ENCODE data around the gene SEC23B. TPM values are rescaled to one million over a fixed set of nuclear protein-coding genes. Genes with fewer than 3 reads are reported as not detected.

SEC23B gene
- total and polyA plus RNA-seq, 2 of the 8 experiments (the other 6 are each of a cell fraction or from before 2014, with no cell fraction given) = 53.3 to 62.8 TPM

DNA sequence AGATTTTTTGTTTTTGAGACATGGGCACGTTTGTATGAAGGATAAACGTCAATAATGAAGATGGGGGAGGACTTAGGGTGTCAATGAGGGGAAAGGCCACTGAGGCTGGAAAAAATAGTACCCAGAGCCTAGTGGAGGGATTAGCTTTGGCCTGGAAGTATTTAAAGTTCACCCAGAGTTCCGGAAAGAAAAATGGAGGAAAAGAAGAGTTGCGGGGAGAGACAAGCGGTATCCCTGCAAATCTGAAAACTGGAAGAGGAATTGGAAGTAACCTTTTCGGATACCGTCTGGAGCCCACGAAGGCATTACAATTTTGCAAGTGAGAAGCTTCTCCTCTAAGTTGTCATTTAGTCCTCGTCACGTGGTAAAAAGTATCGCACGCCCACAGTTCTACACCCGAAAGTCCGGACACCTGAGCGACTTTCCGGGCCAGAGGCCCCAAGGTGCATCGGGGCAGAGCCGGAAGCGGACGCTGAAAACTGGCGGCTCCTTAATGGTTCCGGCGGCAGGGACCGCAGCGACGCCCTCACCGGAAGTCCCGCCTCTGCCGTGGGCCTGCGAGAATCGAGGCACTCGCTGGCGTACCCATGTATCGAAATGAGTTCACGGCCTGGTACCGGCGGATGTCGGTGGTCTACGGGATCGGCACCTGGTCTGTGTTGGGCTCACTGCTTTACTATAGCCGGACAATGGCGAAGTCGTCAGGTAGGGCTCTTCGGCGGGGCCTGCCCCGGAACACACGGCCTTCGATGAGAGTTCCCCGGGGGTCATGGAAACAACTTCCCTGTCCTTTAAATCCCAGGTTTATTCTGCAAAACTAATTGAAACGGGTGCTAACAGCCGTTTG is 59.4 kb downstream of the SEC23B start, which contains the start of gene SMIM26:
TSS of gene SMIM26 (plus strand) at position 541 of the 847 bp plus-strand sequence. CDS start at position 588, 47 bp downstream.
- peak within 1 kb of the TSS; percentile 70 for H3K56ac ChIP-seq (replicated peaks; ENCODE audit: insufficient read length, low read depth, low read length)
- peak within 1 kb of the TSS; percentile 93 for H2BK5ac ChIP-seq (ENCODE audit: low read depth, low read length)
- H3K23me2 ChIP-seq (ENCODE audit: low read depth, low read length) = peaks cover 2% of the 10 kb centered on the region; the same call in 1 of the 2 replicates
- POLR2A ChIA-PET (ENCODE audit: partially characterized antibody) = interaction anchor here (0.7 to 1.7 kb wide), 8 partner anchors 10 to 100 kb away, joined by 3 to 9 read pairs (median 4); partner anchors contain the start of genes DZANK1, POLR3F, RBBP9 and SEC23B
- no peak within 1 kb of the TSS for H3K4ac ChIP-seq (replicated peaks; ENCODE audit: insufficient read length, low read depth, low read length)
- H2AFZ ChIP-seq (ENCODE audit: low read length) = peak within 1 kb of the TSS; percentile 95
- H2BK15ac ChIP-seq (ENCODE audit: low read length) = no peak within 1 kb of the TSS
- H3K9me3 ChIP-seq (ENCODE audit: insufficient read depth in 2 of 2, low read depth in 1 of 2, low read length in 1 of 2) = no peaks in the 10 kb centered on the region
- peaks cover under 1 to 18% (median 3%) of the 10 kb centered on the region in 4 experiments; a peak in 3 of 8 replicates for H3K36me3 ChIP-seq (ENCODE audit: control insufficient read depth in 2 of 4, insufficient read depth in 4 of 4, low read length in 3 of 4)
- H3K79me2 ChIP-seq (ENCODE audit: control insufficient read depth in 1 of 2, insufficient read depth in 2 of 2, low read length in 2 of 2) = peaks cover 0 to 9% of the 10 kb centered on the region in 2 experiments; a peak in 2 of 4 replicates
- no peaks in the 10 kb centered on the region; a peak in 1 of 7 replicates for H3K27me3 ChIP-seq (replicated peaks in 1 of 4; ENCODE audit: control insufficient read depth in 3 of 4, extremely low read depth in 1 of 4, insufficient read depth in 3 of 4, low read length in 3 of 4)
- H3K27ac ChIP-seq (ENCODE audit: low read depth, low read length) = peak within 1 kb of the TSS; percentile 77
- peaks cover 2% of the 10 kb centered on the region; the same call in 1 of the 2 replicates for H3K79me1 ChIP-seq (ENCODE audit: low read depth, low read length)
- peak within 1 kb of the TSS; percentile 47 for H4K5ac ChIP-seq (ENCODE audit: insufficient read length, low read depth, low read length)
- no peak within 1 kb of the TSS for H2AK5ac ChIP-seq (ENCODE audit: low read depth, low read length)
- peak within 1 kb of the TSS; percentile 94; the same call in 1 of the 2 replicates for H4K8ac ChIP-seq (ENCODE audit: extremely low read depth, insufficient read depth, low read length)
- peaks cover 0 to 4% (median under 1%) of the 10 kb centered on the region in 4 experiments; a peak in 3 of 7 replicates for H3K4me1 ChIP-seq (replicated peaks in 1 of 4; ENCODE audit: control insufficient read depth in 3 of 4, insufficient read depth in 4 of 4, low read length in 3 of 4)
- CTCF ChIA-PET (ENCODE audit: partially characterized antibody) = no interaction called here
- no peak within 1 kb of the TSS for H2BK20ac ChIP-seq (ENCODE audit: low read length)
- peak within 1 kb of the TSS; percentile 89 to 97 (median 94) for H3K4me3 ChIP-seq (ENCODE audit: extremely low read depth in 1 of 4, insufficient read depth in 2 of 4, low read depth in 3 of 4, low read length in 4 of 4)
- FAIRE-seq (peak; percentile 52), DNase-seq (ENCODE audit: low read depth in 1 of 2, low spot score in 2 of 2) (peak; percentile 82 to 88)
- H2BK12ac ChIP-seq (ENCODE audit: low read depth, low read length) = no peak within 1 kb of the TSS; the same call in 1 of the 2 replicates
- 2% methylated on average over 51 of the region's 51 CpGs; no CpG with 5 or more reads in 1 of the 2 experiments for WGBS, 2 experiments (ENCODE audit: extremely low coverage in 1 of 2, insufficient coverage in 1 of 2, insufficient read length in 1 of 2, insufficient replicate concordance in 2 of 2, low coverage in 1 of 2, low lambda C conversion rate in 2 of 2, missing lambda C conversion rate in 1 of 2)
- H4K20me1 ChIP-seq (replicated peaks in 1 of 2; ENCODE audit: control insufficient read depth in 1 of 2, insufficient read depth in 2 of 2, low read length in 2 of 2) = peaks cover 0 to 3% of the 10 kb centered on the region in 2 experiments
- no peak within 1 kb of the TSS for H3K23ac ChIP-seq (ENCODE audit: insufficient read length)
- peak within 1 kb of the TSS; percentile 62; the same call in 1 of the 2 replicates for H3K18ac ChIP-seq (ENCODE audit: extremely low read depth, low read length)
- H3K9ac ChIP-seq (replicated peaks in 1 of 4; ENCODE audit: extremely low read depth in 1 of 4, low read depth in 3 of 4, low read length in 3 of 4) = peak within 1 kb of the TSS; percentile 78 to 98 (median 88)
- H3K14ac ChIP-seq (ENCODE audit: insufficient read length) = no peak within 1 kb of the TSS
- peak within 1 kb of the TSS; percentile 49 for H4K91ac ChIP-seq (replicated peaks; ENCODE audit: insufficient read length, low read length)
- peak within 1 kb of the TSS; percentile 80 to 90 for H3K4me2 ChIP-seq (ENCODE audit: insufficient read depth in 1 of 2, low read depth in 2 of 2, low read length in 2 of 2)
- no peak within 1 kb of the TSS for H2BK120ac ChIP-seq (replicated peaks; ENCODE audit: low read depth, low read length)
- TF ChIP-seq KDM1A (IDR thresholded peaks at IDR 0.05; ENCODE audit: borderline replicate concordance, low read length) (no peak), POLR2A (IDR thresholded peaks at IDR 0.05; ENCODE audit: control extremely low read depth in 1 of 2, low read depth in 2 of 2, low read length in 2 of 2) (peak; percentile 40 to 93), GABPA (IDR thresholded peaks at IDR 0.05; ENCODE audit: borderline replicate concordance, insufficient read depth, low read length) (peak; percentile 97), TBP (IDR thresholded peaks at IDR 0.05; ENCODE audit: low read depth, low read length) (no peak; the same call in 1 of the 2 replicates), SP1 (IDR thresholded peaks at IDR 0.05; ENCODE audit: low read depth, low read length) (0 out of 2 replicates have a peak, but pooled peaks have one; percentile 11), CBX5 (IDR thresholded peaks at IDR 0.05; ENCODE audit: low read depth, low read length) (no peak), CHD2 (IDR thresholded peaks at IDR 0.05; ENCODE audit: low read length) (no peak; the same call in 1 of the 2 replicates), POLR2AphosphoS5 (IDR thresholded peaks at IDR 0.05; ENCODE audit: low read depth, low read length) (peak; percentile 92)
- TF ChIP-seq, protein P1, sequence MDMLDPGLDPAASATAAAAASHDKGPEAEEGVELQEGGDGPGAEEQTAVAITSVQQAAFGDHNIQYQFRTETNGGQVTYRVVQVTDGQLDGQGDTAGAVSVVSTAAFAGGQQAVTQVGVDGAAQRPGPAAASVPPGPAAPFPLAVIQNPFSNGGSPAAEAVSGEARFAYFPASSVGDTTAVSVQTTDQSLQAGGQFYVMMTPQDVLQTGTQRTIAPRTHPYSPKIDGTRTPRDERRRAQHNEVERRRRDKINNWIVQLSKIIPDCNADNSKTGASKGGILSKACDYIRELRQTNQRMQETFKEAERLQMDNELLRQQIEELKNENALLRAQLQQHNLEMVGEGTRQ (IDR thresholded peaks at IDR 0.05; ENCODE audit: low read length) = peak; percentile 80
- TF ChIP-seq, protein P2, sequence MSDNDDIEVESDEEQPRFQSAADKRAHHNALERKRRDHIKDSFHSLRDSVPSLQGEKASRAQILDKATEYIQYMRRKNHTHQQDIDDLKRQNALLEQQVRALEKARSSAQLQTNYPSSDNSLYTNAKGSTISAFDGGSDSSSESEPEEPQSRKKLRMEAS (IDR thresholded peaks at IDR 0.05) = peak; percentile 74; the same call in 1 of the 2 replicates

Measured in H1 (cell line).